Muscle layer of colon (tissue), 2 donors: ENCODE results near the gene CPNE2.
"Not testable (repeated sequence)": the region's sequence is repeated elsewhere in the genome, so short reads cannot be mapped to it uniquely, and the experiment has no call there.

Experiments
- H3K27ac ChIP-seq: one replicate; pipeline ENCODE4 v1.7.0; 2013; ENCODE audit warnings: low read depth, mild to moderate bottlenecking, low read length, moderate library complexity
- H3K27me3 ChIP-seq, 2 donors: one replicate each; pipeline ENCODE4 v1.7.0; 2013; ENCODE audit warnings: low read length in 2 of 2, mild to moderate bottlenecking in 2 of 2; ENCODE audit not compliant: insufficient read depth in 2 of 2, control insufficient read depth in 1 of 2
- H3K36me3 ChIP-seq: one replicate; pipeline ENCODE4 v1.7.0; 2013; ENCODE audit warnings: mild to moderate bottlenecking, low read length; ENCODE audit not compliant: insufficient read depth
- H3K4me1 ChIP-seq: one replicate; pipeline ENCODE4 v1.7.0; 2013; ENCODE audit warnings: mild to moderate bottlenecking, low read length; ENCODE audit not compliant: insufficient read depth
- H3K4me3 ChIP-seq, 2 donors: one replicate each; pipeline ENCODE4 v1.7.0; 2013; ENCODE audit warnings: low read length in 2 of 2, low read depth in 1 of 2, mild to moderate bottlenecking in 1 of 2, moderate library complexity in 1 of 2
- H3K9ac ChIP-seq: one replicate; pipeline ENCODE4 v1.7.0; 2013; ENCODE audit warnings: low read length
- H3K9me3 ChIP-seq: one replicate; pipeline ENCODE4 v1.7.0; 2013; ENCODE audit warnings: mild to moderate bottlenecking, low read length
- donor health status: abdominal sarcoma.
- donor health status: Adenocarcinoma of cecum.

CPNE2 gene

DNA sequence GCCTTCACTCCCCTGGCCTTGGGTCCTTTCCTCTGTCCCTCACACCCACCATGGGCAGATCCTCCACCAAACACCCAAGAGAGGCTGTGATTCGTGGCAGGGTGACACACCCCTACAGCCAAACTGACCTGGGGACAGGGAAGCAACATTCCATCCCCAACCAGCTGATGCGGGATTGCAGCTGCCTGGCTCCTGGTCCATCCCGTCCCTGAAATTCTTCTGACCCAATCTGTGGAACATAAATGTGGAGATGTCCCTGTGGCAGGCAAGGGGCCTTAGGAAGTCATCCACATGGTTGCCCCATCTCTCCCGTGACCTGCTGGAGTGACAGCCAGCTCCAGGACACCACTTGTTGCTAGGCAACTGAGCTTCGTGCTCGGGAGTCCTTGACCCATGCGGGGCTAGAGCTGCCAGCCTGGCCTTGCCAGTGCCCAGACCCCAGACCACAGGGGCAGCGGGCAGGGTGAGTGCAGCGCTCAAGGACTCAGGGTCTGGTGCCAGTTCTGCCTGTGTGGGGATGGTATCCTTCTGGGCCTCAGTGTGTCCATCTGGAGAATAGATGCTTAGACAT lies 34.0 kb upstream of the CPNE2 start:
- H3K9me3 ChIP-seq: no peaks in the 10 kb centered on the region
- H3K4me3 ChIP-seq: no peak overlapping the region
- peaks cover 11% of the 10 kb centered on the region for H3K4me1 ChIP-seq
- no peak overlapping the region for H3K27ac ChIP-seq
- peaks cover 12% of the 10 kb centered on the region for H3K36me3 ChIP-seq
- no peaks in the 10 kb centered on the region for H3K27me3 ChIP-seq
- H3K9ac ChIP-seq: no peak overlapping the region

- Histone ChIP-seq H3K36me3 (peaks cover 7% of the 10 kb centered on the region), H3K9ac (no peak overlapping the region), H3K9me3 (no peaks in the 10 kb centered on the region), H3K27me3 (no peaks in the 10 kb centered on the region), H3K27ac (peak overlapping the region; percentile 20), H3K4me1 (peaks cover 11% of the 10 kb centered on the region), H3K4me3 (no peak overlapping the region)
Observed at GRCh38 chr16:57060323-57061083, 31.9 kb upstream of the CPNE2 start.

DNA sequence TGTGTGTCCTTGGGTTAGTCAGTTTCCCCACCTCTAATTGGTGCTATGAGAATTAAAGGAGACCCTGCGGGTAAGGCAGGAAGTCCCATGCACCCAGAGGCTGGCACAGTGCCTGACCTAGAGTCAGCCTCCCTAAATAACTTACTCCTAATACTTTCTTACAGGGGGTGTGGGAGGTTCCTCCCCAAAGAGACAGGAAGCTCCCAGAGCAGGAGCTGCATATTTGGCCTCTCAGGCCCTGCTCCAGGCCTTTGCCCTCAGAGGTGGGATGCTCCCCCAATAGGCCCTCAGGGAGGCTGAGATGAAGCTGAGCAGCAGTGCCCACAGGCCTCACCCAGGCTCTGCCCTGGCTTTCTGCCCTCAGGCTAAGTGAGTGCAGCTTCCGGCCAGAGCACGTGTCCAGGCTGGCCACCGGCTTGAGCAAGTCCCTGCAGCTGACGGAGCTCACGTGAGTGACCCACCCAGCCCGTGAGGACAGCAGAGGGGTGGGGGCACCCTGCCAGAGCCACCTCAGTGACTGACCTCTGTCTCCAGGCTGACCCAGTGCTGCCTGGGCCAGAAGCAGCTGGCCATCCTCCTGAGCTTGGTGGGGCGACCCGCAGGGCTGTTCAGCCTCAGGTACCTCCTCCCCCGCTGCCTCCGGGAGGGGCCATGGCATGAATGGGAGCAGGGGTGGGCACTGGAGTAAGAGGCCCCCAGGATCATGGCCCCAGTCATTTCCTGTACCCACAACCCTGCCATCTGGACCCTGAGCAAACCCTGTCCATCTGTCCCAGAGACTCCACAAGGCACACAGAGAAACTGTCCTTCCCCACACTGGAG lies 31.1 kb upstream of the CPNE2 start:
- Histone ChIP-seq H3K4me1 (peaks cover 11% of the 10 kb centered on the region), H3K9me3 (no peaks in the 10 kb centered on the region), H3K27ac (no peak overlapping the region), H3K9ac (no peak overlapping the region), H3K36me3 (peaks cover 4% of the 10 kb centered on the region), H3K27me3 (no peaks in the 10 kb centered on the region), H3K4me3 (no peak overlapping the region)

GRCh38 chr16:57062329-57062728 lies 30.1 kb upstream of the CPNE2 start:
- Histone ChIP-seq H3K4me1 (peaks cover 11% of the 10 kb centered on the region), H3K36me3 (peaks cover 4% of the 10 kb centered on the region), H3K27ac (no peak overlapping the region), H3K9me3 (no peaks in the 10 kb centered on the region), H3K9ac (no peak overlapping the region), H3K4me3 (no peak overlapping the region), H3K27me3 (no peaks in the 10 kb centered on the region)

DNA sequence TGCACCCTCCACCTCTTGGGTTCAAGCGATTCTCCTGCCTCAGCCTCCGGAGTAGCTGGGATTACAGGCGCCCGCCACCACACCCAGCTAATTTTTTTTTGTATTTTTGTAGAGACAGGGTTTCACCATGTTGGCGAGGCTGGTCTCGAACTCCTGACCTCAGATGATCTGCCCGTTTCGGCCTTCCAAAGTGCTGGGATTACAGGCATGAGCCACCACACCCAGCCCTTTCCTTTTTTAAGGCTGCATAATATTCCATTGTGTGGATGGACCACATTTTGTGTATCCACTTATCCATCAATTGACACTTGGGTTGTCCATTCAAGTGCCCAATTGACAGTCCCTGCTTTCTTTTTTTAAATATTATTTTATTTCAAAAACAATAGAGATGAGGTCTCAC lies 29.2 kb upstream of the CPNE2 start:
- H3K4me1 ChIP-seq: peaks cover 11% of the 10 kb centered on the region
- H3K36me3 ChIP-seq, H3K27me3 ChIP-seq, H3K4me3 ChIP-seq, H3K9ac ChIP-seq, H3K9me3 ChIP-seq, H3K27ac ChIP-seq: not testable (repeated sequence)

GRCh38 chr16:57064995-57065394 lies 27.4 kb upstream of the CPNE2 start:
- H3K9me3 ChIP-seq: no peaks in the 10 kb centered on the region
- peaks cover 11% of the 10 kb centered on the region for H3K4me1 ChIP-seq
- H3K4me3 ChIP-seq: no peak overlapping the region
- H3K9ac ChIP-seq: no peak overlapping the region
- H3K36me3 ChIP-seq: peaks cover 4% of the 10 kb centered on the region
- no peaks in the 10 kb centered on the region for H3K27me3 ChIP-seq
- no peak overlapping the region for H3K27ac ChIP-seq

DNA sequence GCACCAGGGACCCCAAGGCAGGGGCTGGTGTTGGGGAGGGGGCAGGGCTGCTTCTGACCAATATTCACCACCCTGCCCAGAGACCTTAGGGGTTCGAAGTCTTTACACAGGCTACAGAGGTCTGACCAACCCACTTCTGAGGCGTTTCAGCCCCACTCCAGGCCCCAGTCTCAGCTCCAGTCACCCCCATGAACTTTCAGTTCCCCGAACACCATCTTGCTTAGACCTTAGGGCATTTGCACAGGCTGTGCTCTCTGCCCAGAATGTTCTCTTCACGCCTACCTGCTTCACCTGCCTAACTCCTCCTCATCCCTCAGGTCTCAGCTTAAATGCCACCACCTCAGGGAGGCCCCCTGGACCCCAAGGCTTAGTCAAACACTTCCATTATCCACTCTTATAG lies 25.8 kb upstream of the CPNE2 start:
- peaks cover 2% of the 10 kb centered on the region for H3K4me1 ChIP-seq
- no peak overlapping the region for H3K27ac ChIP-seq
- H3K9me3 ChIP-seq: no peaks in the 10 kb centered on the region
- H3K4me3 ChIP-seq: no peak overlapping the region
- no peaks in the 10 kb centered on the region for H3K27me3 ChIP-seq
- no peaks in the 10 kb centered on the region for H3K36me3 ChIP-seq
- no peak overlapping the region for H3K9ac ChIP-seq

- H3K4me1 ChIP-seq: no peaks in the 10 kb centered on the region
- no peak overlapping the region for H3K27ac ChIP-seq
- H3K9me3 ChIP-seq: no peaks in the 10 kb centered on the region
- no peaks in the 10 kb centered on the region for H3K36me3 ChIP-seq
- no peaks in the 10 kb centered on the region for H3K27me3 ChIP-seq
- no peak overlapping the region for H3K9ac ChIP-seq
- H3K4me3 ChIP-seq: no peak overlapping the region
Observed at GRCh38 chr16:57067347-57067746, 25.0 kb upstream of the CPNE2 start.

DNA sequence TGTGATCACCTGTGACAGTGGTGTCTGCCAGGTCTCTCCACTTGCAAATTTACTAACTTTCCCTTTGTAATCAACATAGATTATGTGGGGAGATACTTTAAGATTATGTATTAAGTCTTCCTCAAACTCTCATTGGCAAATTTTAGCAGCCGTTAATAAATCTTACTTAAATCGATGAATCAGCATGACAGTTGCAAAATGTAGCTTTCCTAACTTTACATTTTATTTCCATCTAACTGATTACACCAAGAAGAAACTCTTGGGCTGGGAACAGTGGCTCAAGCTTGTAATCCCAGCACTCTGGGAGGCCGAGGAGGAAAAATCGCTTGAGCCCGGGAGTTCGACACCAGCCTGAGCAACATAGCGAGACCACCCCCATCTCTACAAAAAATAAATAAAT lies 23.3 kb upstream of the CPNE2 start:
- Histone ChIP-seq H3K9ac (no peak overlapping the region), H3K4me3 (no peak overlapping the region), H3K9me3 (no peaks in the 10 kb centered on the region), H3K4me1 (no peaks in the 10 kb centered on the region), H3K27me3 (no peaks in the 10 kb centered on the region), H3K36me3 (no peaks in the 10 kb centered on the region), H3K27ac (no peak overlapping the region)

- Histone ChIP-seq H3K4me1 (no peaks in the 10 kb centered on the region), H3K9me3 (no peaks in the 10 kb centered on the region), H3K9ac (no peak overlapping the region), H3K27me3 (no peaks in the 10 kb centered on the region), H3K4me3 (no peak overlapping the region), H3K36me3 (no peaks in the 10 kb centered on the region), H3K27ac (no peak overlapping the region)
Observed at GRCh38 chr16:57069635-57070370, 22.6 kb upstream of the CPNE2 start.

DNA sequence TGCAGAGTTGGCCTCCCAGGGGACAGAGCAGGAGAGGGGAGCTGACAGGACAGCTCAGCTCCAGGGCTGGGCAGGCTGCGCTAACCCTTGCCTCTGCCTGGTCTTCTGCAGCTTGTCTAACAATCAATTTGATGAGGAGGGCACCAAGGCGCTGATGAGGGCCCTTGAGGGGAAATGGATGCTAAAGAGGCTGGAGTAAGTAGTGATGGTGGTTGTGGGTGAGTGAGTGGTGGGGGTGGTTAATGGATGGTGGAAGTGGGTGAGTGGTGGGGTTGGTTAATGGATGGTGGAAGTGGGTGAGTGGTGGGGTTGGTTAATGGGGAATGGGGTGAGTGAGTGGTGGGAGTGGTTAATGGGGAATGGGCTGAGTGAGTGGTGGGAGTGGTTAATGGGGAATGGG lies 22.0 kb upstream of the CPNE2 start:
- H3K36me3 ChIP-seq: no peaks in the 10 kb centered on the region

More for the DNA sequence above, 22.0 kb upstream of the CPNE2 start:
- H3K9me3 ChIP-seq: no peaks in the 10 kb centered on the region
- H3K27ac ChIP-seq: no peak overlapping the region
- H3K9ac ChIP-seq: no peak overlapping the region
- H3K27me3 ChIP-seq: no peaks in the 10 kb centered on the region
- no peak overlapping the region for H3K4me3 ChIP-seq
- H3K4me1 ChIP-seq: no peaks in the 10 kb centered on the region
